Measurements from ENCODE around the gene PCSK1N.
A peak's percentile ranks its signal among the peaks of the same experiment; 100 is the strongest.

DNA sequence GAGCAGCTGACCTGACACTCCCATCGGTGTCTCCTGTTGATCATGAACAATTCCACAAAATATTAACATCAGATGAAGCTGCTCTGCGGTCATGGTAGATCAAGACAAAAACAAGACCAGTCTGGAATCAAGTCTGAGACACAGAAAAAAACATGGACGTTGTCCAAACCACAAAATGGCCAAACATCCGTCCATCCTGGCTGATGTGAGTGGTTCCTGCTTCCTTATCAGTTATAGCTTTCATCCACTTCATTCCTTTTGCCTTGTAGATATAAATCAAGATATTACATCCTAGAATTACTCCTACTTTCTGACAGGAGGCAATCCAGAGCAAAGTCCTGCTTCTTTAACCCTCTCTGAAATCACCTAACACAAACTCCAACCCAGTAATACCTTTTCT is 28.8 kb upstream of the PCSK1N start:
- TF ChIP-seq, protein P1, sequence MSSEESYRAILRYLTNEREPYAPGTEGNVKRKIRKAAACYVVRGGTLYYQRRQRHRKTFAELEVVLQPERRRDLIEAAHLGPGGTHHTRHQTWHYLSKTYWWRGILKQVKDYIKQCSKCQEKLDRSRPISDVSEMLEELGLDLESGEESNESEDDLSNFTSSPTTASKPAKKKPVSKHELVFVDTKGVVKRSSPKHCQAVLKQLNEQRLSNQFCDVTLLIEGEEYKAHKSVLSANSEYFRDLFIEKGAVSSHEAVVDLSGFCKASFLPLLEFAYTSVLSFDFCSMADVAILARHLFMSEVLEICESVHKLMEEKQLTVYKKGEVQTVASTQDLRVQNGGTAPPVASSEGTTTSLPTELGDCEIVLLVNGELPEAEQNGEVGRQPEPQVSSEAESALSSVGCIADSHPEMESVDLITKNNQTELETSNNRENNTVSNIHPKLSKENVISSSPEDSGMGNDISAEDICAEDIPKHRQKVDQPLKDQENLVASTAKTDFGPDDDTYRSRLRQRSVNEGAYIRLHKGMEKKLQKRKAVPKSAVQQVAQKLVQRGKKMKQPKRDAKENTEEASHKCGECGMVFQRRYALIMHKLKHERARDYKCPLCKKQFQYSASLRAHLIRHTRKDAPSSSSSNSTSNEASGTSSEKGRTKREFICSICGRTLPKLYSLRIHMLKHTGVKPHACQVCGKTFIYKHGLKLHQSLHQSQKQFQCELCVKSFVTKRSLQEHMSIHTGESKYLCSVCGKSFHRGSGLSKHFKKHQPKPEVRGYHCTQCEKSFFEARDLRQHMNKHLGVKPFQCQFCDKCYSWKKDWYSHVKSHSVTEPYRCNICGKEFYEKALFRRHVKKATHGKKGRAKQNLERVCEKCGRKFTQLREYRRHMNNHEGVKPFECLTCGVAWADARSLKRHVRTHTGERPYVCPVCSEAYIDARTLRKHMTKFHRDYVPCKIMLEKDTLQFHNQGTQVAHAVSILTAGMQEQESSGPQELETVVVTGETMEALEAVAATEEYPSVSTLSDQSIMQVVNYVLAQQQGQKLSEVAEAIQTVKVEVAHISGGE (CRISPR knock-in tag; IDR thresholded peaks at IDR 0.05) = no peak
- TF ChIP-seq TAF9B (IDR thresholded peaks at IDR 0.05; ENCODE audit: partially characterized antibody) (no peak), SP1 (CRISPR knock-in tag; IDR thresholded peaks at IDR 0.05) (no peak), RBBP5 (IDR thresholded peaks at IDR 0.05; ENCODE audit: borderline replicate concordance, insufficient read depth, low read length, poor library complexity, severe bottlenecking) (no peak), EGR1 (conservative IDR thresholded peaks at IDR 0.05) (no peak), NFIC (IDR thresholded peaks at IDR 0.05) (peak; percentile 84), CAMTA2 (CRISPR knock-in tag; conservative IDR thresholded peaks at IDR 0.05) (no peak)

Measured in K562 (cell line).